CD4-positive, alpha-beta T cell (primary cell): Measurements from ENCODE around the gene KAT2B. TPM values are rescaled to one million over a fixed set of nuclear protein-coding genes. Genes with fewer than 3 reads are reported as not detected.
A peak's percentile ranks its signal among the peaks of the same experiment; 100 is the strongest.

Experiments
- ATAC-seq: fragments of 200-7000 bp; cut with Tn5 transposase; one replicate; pipeline ENCODE4 v1.10.0; 2022; ENCODE audit warnings: mild to moderate bottlenecking; ENCODE audit not compliant: poor library complexity
- CTCF ChIA-PET: fragments of 350-600 bp; sonication (Branson Sonifier 250); formaldehyde crosslinking; loops from one replicate; lab custom pipeline; 2021; ENCODE audit warnings: antibody characterized with exemption, inconsistent platforms; lab: Charles Lee
- POLR2A ChIA-PET: fragments of 350-600 bp; sonication (Branson Sonifier 250); formaldehyde crosslinking; loops from one replicate; lab custom pipeline; 2021; ENCODE audit warnings: antibody characterized with exemption, inconsistent platforms; lab: Charles Lee
- DNase-seq, 14 experiments: peaks; one replicate each; pipeline ENCODE4 v3.0.0-alpha.2; 2013 to 2020; ENCODE audit warnings: mixed read lengths in 2 of 14
- H3K27ac ChIP-seq, 2 donors: one replicate each; pipeline versions ENCODE4 v1.5.1 to v1.7.0; 2013; ENCODE audit warnings: low read length in 2 of 2, low read depth in 1 of 2, mild to moderate bottlenecking in 1 of 2
- H3K27me3 ChIP-seq, 2 experiments: 1 replicate in 1 of 2; 2 replicates in 1 of 2; pipeline versions ENCODE4 v1.6.1 to v1.7.0; 2013; ENCODE audit warnings: low read length in 2 of 2, control low read depth in 1 of 2, mild to moderate bottlenecking in 1 of 2, moderate library complexity in 1 of 2; ENCODE audit not compliant: insufficient read depth in 2 of 2, control insufficient read depth in 1 of 2
- H3K36me3 ChIP-seq: one replicate; pipeline ENCODE4 v1.6.1; 2013; ENCODE audit warnings: low read length, control low read depth; ENCODE audit not compliant: insufficient read depth
- H3K4me1 ChIP-seq: one replicate; pipeline ENCODE4 v1.6.1; 2013; ENCODE audit warnings: low read length, control low read depth; ENCODE audit not compliant: insufficient read depth
- H3K4me3 ChIP-seq: one replicate; pipeline ENCODE4 v1.5.1; 2013; ENCODE audit warnings: mild to moderate bottlenecking, low read length, moderate library complexity
- H3K9me3 ChIP-seq, 2 experiments: 1 replicate in 1 of 2; 2 replicates in 1 of 2; pipeline versions ENCODE4 v1.6.1 to v1.7.0; 2013; ENCODE audit warnings: low read length in 2 of 2, mild to moderate bottlenecking in 2 of 2, control low read depth in 1 of 2, moderate library complexity in 1 of 2; ENCODE audit not compliant: control insufficient read depth in 1 of 2, insufficient read depth in 1 of 2
- H3K27ac Mint-ChIP-seq: one replicate; pipeline ENCODE4 v1.8.0; 2020; ENCODE audit warnings: mixed read lengths
- H3K27me3 Mint-ChIP-seq: one replicate; pipeline ENCODE4 v1.8.0; 2021; ENCODE audit warnings: mixed read lengths
- H3K36me3 Mint-ChIP-seq: one replicate; pipeline ENCODE4 v1.8.0; 2021; ENCODE audit warnings: low read depth, mixed read lengths
- H3K4me1 Mint-ChIP-seq: one replicate; pipeline ENCODE4 v1.8.0; 2021; ENCODE audit warnings: low read depth, mixed read lengths
- H3K4me3 Mint-ChIP-seq: one replicate; pipeline ENCODE4 v1.8.0; 2020; ENCODE audit warnings: mild to moderate bottlenecking, mixed read lengths
- H3K9me3 Mint-ChIP-seq: one replicate; pipeline ENCODE4 v1.8.0; 2020; ENCODE audit warnings: mixed read lengths
- intact Hi-C, 2 experiments: fragments of 100-400 bp; cut with DNase I in 1 of 2; cut with micrococcal nuclease in 1 of 2; formaldehyde crosslinking; loops; one replicate each; pipeline versions ENCODE4 v1.15.1 to v1.9.0; 2023 to 2025; cut with DNase I, micrococcal nuclease
- total RNA-seq, 174 experiments: library from RNA in 2 of 174; stranded (reverse) in 2 of 174; gene quantifications; one replicate each; pipeline ENCODE4 v1.2.3 and lab custom pipeline; 2021 to 2026
- TF ChIP-seq, protein P1 (sequence below): fragments of 200-600 bp; IDR thresholded peaks from one replicate; pipeline ENCODE4 v1.8.0; 2022; ENCODE audit warnings: antibody characterized with exemption, mild to moderate bottlenecking

The KAT2B gene
- total RNA-seq, 2 experiments from 2014 or later, result 50.9 to 54.4 TPM

DNA sequence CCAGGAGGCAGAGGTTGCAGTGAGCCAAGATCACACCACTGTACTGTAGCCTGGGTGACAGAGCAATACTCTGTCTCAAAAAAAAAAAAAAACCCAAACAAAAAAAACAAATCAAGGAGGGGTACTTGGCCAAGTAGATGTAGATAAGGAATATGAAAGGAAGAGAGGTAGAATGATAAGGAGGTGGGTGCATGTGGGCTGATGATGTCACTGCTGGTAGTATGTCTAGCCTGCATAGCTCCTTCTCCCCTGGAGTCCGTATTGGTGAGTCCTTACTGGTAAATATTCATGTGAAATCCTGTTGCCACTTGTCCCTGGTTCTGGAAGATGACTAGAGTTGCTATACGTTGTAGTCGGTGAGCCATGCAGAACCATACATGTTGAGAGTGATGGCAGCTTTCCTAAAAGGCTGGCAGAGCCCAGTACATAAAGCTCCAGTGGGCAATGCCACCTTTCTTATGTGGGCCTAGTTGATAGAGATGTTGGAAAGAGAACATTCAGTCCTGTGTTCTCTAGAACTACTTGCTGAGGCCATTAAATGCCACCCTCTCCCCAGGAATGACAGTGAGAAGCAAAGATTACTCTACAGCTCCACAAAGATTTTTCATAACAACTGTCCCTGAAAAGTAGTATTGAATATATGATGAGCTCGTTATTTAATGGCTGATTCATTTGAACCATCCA lies 11.0 kb downstream of the KAT2B start:
- H3K4me3 Mint-ChIP-seq, result no peak overlapping the region
- no peaks in the 10 kb centered on the region for H3K9me3 Mint-ChIP-seq
- H3K36me3 Mint-ChIP-seq, result no peaks in the 10 kb centered on the region
- TF ChIP-seq, protein P1, sequence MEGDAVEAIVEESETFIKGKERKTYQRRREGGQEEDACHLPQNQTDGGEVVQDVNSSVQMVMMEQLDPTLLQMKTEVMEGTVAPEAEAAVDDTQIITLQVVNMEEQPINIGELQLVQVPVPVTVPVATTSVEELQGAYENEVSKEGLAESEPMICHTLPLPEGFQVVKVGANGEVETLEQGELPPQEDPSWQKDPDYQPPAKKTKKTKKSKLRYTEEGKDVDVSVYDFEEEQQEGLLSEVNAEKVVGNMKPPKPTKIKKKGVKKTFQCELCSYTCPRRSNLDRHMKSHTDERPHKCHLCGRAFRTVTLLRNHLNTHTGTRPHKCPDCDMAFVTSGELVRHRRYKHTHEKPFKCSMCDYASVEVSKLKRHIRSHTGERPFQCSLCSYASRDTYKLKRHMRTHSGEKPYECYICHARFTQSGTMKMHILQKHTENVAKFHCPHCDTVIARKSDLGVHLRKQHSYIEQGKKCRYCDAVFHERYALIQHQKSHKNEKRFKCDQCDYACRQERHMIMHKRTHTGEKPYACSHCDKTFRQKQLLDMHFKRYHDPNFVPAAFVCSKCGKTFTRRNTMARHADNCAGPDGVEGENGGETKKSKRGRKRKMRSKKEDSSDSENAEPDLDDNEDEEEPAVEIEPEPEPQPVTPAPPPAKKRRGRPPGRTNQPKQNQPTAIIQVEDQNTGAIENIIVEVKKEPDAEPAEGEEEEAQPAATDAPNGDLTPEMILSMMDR, result no peak
- Histone ChIP-seq H3K36me3 (no peaks in the 10 kb centered on the region), H3K4me1 (peaks cover 71% of the 10 kb centered on the region), H3K27me3 (no peaks in the 10 kb centered on the region), H3K27ac (no peak overlapping the region), H3K4me3 (no peak overlapping the region), H3K9me3 (no peaks in the 10 kb centered on the region)
- peaks cover 53% of the 10 kb centered on the region for H3K4me1 Mint-ChIP-seq
- CTCF ChIA-PET, result interaction anchor here (0.7 to 2.9 kb wide), 3 partner anchors 11 to 94 kb away, joined by 3 to 15 read pairs (median 3); partner anchors contain the start of gene KAT2B
- H3K27ac Mint-ChIP-seq, result peak overlapping the region; percentile 55
- DNase-seq (peak in 4 of 14 experiments; percentile 15 to 53 (median 31)), ATAC-seq (no peak)
- no peaks in the 10 kb centered on the region for H3K27me3 Mint-ChIP-seq
- intact Hi-C loops, result no loop called here
- POLR2A ChIA-PET, result interaction anchor here (0.7 to 6.7 kb wide), 2 partner anchors 9 to 13 kb away, joined by 3 to 47 read pairs; partner anchors contain the start of gene KAT2B

DNA sequence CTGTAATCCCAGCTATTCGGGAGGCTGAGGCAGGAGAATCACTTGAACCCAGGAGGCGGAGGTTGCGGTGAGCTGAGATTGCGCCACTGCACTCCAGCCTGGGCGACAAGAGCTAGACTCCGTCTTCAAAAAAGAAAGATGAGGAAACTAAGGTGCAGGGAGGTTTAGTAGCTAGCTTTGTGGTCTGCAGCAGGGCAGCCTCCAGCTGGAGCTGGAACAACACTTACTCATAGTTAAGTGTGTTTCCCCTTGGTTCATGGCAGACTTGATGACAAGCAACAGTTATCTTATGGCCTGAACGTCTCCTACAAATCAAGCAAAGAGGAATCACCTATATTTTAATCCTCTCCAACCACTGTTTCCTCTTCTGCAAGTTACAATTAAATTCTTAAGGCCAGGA lies 12.6 kb downstream of the KAT2B start:
- Histone ChIP-seq H3K27me3 (no peaks in the 10 kb centered on the region), H3K36me3 (no peaks in the 10 kb centered on the region), H3K9me3 (no peaks in the 10 kb centered on the region), H3K27ac (no peak overlapping the region), H3K4me3 (no peak overlapping the region), H3K4me1 (peaks cover 77% of the 10 kb centered on the region)
- DNase-seq (no peak), ATAC-seq (no peak)
- H3K9me3 Mint-ChIP-seq, result no peaks in the 10 kb centered on the region
- no peaks in the 10 kb centered on the region for H3K36me3 Mint-ChIP-seq
- intact Hi-C loops, result no loop called here
- H3K4me3 Mint-ChIP-seq, result no peak overlapping the region
- no peak overlapping the region for H3K27ac Mint-ChIP-seq
- POLR2A ChIA-PET, result interaction anchor here (0.9 to 6.7 kb wide), 2 partner anchors 11 to 14 kb away, joined by 6 to 47 read pairs; partner anchors contain the start of gene KAT2B
- H3K4me1 Mint-ChIP-seq, result peaks cover 42% of the 10 kb centered on the region
- TF ChIP-seq, protein P1, result no peak
- CTCF ChIA-PET, result interaction anchor here (1.0 kb wide), 1 partner anchor 9 kb away, joined by 3 read pairs; no protein-coding TSS in a partner anchor
- H3K27me3 Mint-ChIP-seq, result no peaks in the 10 kb centered on the region

DNA sequence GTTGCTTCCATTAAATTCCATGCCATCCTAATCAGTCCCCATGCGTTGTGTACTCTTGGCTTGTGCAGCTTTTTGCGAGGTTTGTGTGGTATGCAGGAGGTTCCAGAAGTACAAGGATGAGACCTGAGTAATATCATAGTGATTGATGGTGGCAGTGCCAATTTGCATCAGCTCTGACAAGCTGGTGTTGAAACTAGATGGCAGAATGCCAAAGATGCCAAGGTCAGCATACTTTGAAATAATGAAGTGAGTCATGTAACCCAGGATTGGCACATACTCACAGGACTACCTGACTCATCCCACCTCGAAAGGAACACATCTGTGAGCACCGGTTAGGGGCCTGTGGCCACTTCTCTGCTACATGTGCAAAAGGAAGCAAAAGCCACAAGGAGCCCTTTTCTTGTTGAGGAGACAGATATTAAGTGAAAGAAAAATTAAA lies 14.3 kb downstream of the KAT2B start:
- Histone ChIP-seq H3K4me3 (no peak overlapping the region), H3K9me3 (no peaks in the 10 kb centered on the region), H3K4me1 (peaks cover 68% of the 10 kb centered on the region), H3K36me3 (peaks cover 5% of the 10 kb centered on the region), H3K27ac (peak overlapping the region; percentile 15 to 19), H3K27me3 (no peaks in the 10 kb centered on the region)
- Mint-ChIP-seq H3K27ac (no peak overlapping the region), H3K4me1 (peaks cover 29% of the 10 kb centered on the region), H3K9me3 (no peaks in the 10 kb centered on the region), H3K36me3 (no peaks in the 10 kb centered on the region), H3K27me3 (no peaks in the 10 kb centered on the region), H3K4me3 (no peak overlapping the region)
- TF ChIP-seq, protein P1, result no peak
- ChIA-PET CTCF (interaction anchor here (1.5 to 1.9 kb wide), 3 partner anchors 10 to 15 kb away, joined by 3 to 7 read pairs (median 7); partner anchors contain the start of gene KAT2B), POLR2A (interaction anchor here (6.7 kb wide), 1 partner anchor 13 kb away, joined by 47 read pairs; the partner anchor contains the start of gene KAT2B)
- intact Hi-C loops, result loop anchor here in 1 of 2 experiments (2.0 kb wide), 1 partner anchor 14 kb away; the partner anchor contains the start of gene KAT2B
- DNase-seq (peak in 13 of 14 experiments; percentile 27 to 86 (median 56)), ATAC-seq (peak; percentile 87)
